ENCODE data around the gene RDX. TPM values are rescaled to one million over a fixed set of nuclear protein-coding genes. Genes with fewer than 3 reads are reported as not detected.
"Not testable (repeated sequence)": the region's sequence is repeated elsewhere in the genome, so short reads cannot be mapped to it uniquely, and the experiment has no call there.

Gene RDX
- total and polyA plus RNA-seq, 2 donors (not counting 1 experiment from before 2014, with no cell fraction given), result 4.4 to 34.8 TPM

GRCh38 chr11:110294509-110294908, 1.9 kb downstream of the RDX start:
- H3K79me2 ChIP-seq (ENCODE audit: control insufficient read depth, insufficient read depth, low read length), result peaks cover 30% of the 10 kb centered on the region
- H3K9ac ChIP-seq (ENCODE audit: low read length), result no peak overlapping the region
- WGBS (ENCODE audit: insufficient coverage), result 95% methylated on average over 3 of the region's 6 CpGs
- no peak for DNase-seq
- CTCF ChIA-PET, result no interaction called here
- H3K9me3 ChIP-seq (ENCODE audit: control extremely low read depth in 1 of 3, control insufficient read depth in 2 of 3, insufficient read depth in 1 of 3, low read length in 2 of 3), result no peaks in the 10 kb centered on the region
- no peak overlapping the region for H3K4me2 ChIP-seq (replicated peaks; ENCODE audit: low read depth, low read length, poor library complexity, severe bottlenecking)
- no peaks in the 10 kb centered on the region for H3K9me3 Mint-ChIP-seq (ENCODE audit: insufficient read depth)
- H2AFZ ChIP-seq (ENCODE audit: insufficient read depth, low read depth, low read length, poor library complexity, severe bottlenecking), result no peak overlapping the region
- TF ChIP-seq CTCF (IDR thresholded peaks at IDR 0.05), result no peak
- no peak for TF ChIP-seq EZH2 (IDR thresholded peaks at IDR 0.05; ENCODE audit: borderline replicate concordance, insufficient read depth, low read depth, low read length, poor library complexity, severe bottlenecking)
- POLR2A ChIA-PET, result no interaction called here
- no peak overlapping the region for H3K27ac Mint-ChIP-seq
- peaks cover 26% of the 10 kb centered on the region for H4K20me1 ChIP-seq (ENCODE audit: control insufficient read depth, insufficient read depth, low read length, poor library complexity, severe bottlenecking)
- no peak overlapping the region for H3K27ac ChIP-seq (ENCODE audit: low read length in 2 of 2)
- H3K4me3 ChIP-seq (ENCODE audit: control extremely low read depth in 1 of 5, extremely low read depth in 1 of 5, insufficient read depth in 1 of 5, low read depth in 2 of 5, low read length in 4 of 5), result no peak overlapping the region
- intact Hi-C loops (cut with micrococcal nuclease), result loop anchor here (10.0 kb wide), 1 partner anchor 1730 kb away; the partner anchor contains the start of gene DLAT
- peaks cover 8 to 12% of the 10 kb centered on the region in 2 donors for H3K4me1 ChIP-seq (ENCODE audit: control insufficient read depth in 2 of 2, insufficient read depth in 2 of 2, low read length in 2 of 2)
- H3K36me3 ChIP-seq (replicated peaks in 1 of 2; ENCODE audit: control extremely low read depth in 1 of 2, control insufficient read depth in 1 of 2, extremely low read depth in 1 of 2, insufficient read depth in 2 of 2, low read length in 1 of 2), result no peaks in the 10 kb centered on the region
- H3K4me3 Mint-ChIP-seq, result peak overlapping the region; percentile 59
- H3K27me3 Mint-ChIP-seq, result no peaks in the 10 kb centered on the region
- H3K27me3 ChIP-seq (replicated peaks in 1 of 4; ENCODE audit: control extremely low read depth in 1 of 4, control insufficient read depth in 3 of 4, insufficient read depth in 4 of 4, low read length in 3 of 4), result peaks cover 0 to 3% (median 0%) of the 10 kb centered on the region in 4 experiments
- peaks cover 24% of the 10 kb centered on the region for H3K4me1 Mint-ChIP-seq
- no peak for ATAC-seq (ENCODE audit: low read depth)

- intact Hi-C loops (cut with micrococcal nuclease), result loop anchor here (10.0 kb wide), 1 partner anchor 1731 kb away; the partner anchor contains the start of gene DLAT
- peaks cover 26% of the 10 kb centered on the region for H4K20me1 ChIP-seq (ENCODE audit: control insufficient read depth, insufficient read depth, low read length, poor library complexity, severe bottlenecking)
- Mint-ChIP-seq H3K4me1 (peaks cover 25% of the 10 kb centered on the region), H3K27ac (no peak overlapping the region), H3K4me3 (peak overlapping the region; percentile 19), H3K9me3 (ENCODE audit: insufficient read depth) (no peaks in the 10 kb centered on the region), H3K27me3 (no peaks in the 10 kb centered on the region)
- DNase-seq (no peak), ATAC-seq (ENCODE audit: low read depth) (no peak)
- H3K9ac ChIP-seq (ENCODE audit: low read length), result no peak overlapping the region
- no peak overlapping the region for H3K4me2 ChIP-seq (replicated peaks; ENCODE audit: low read depth, low read length, poor library complexity, severe bottlenecking)
- H3K4me3 ChIP-seq (ENCODE audit: control extremely low read depth in 1 of 5, extremely low read depth in 1 of 5, insufficient read depth in 1 of 5, low read depth in 2 of 5, low read length in 4 of 5), result no peak overlapping the region
- ChIA-PET CTCF (interaction anchor here (0.6 kb wide), 2 partner anchors 47 to 343 kb away, joined by 3 read pairs; no protein-coding TSS in a partner anchor), POLR2A (no interaction called here)
- peaks cover 41% of the 10 kb centered on the region for H3K79me2 ChIP-seq (ENCODE audit: control insufficient read depth, insufficient read depth, low read length)
- peaks cover 8 to 12% of the 10 kb centered on the region in 2 donors for H3K4me1 ChIP-seq (ENCODE audit: control insufficient read depth in 2 of 2, insufficient read depth in 2 of 2, low read length in 2 of 2)
- no peaks in the 10 kb centered on the region for H3K36me3 ChIP-seq (replicated peaks in 1 of 2; ENCODE audit: control extremely low read depth in 1 of 2, control insufficient read depth in 1 of 2, extremely low read depth in 1 of 2, insufficient read depth in 2 of 2, low read length in 1 of 2)
- H3K27ac ChIP-seq (ENCODE audit: low read length in 2 of 2), result no peak overlapping the region
- 42% methylated on average over 4 of the region's 4 CpGs for WGBS (ENCODE audit: insufficient coverage)
- peaks cover 0 to 3% (median 0%) of the 10 kb centered on the region in 4 experiments for H3K27me3 ChIP-seq (replicated peaks in 1 of 4; ENCODE audit: control extremely low read depth in 1 of 4, control insufficient read depth in 3 of 4, insufficient read depth in 4 of 4, low read length in 3 of 4)
- H3K9me3 ChIP-seq (ENCODE audit: control extremely low read depth in 1 of 3, control insufficient read depth in 2 of 3, insufficient read depth in 1 of 3, low read length in 2 of 3), result no peaks in the 10 kb centered on the region
- H2AFZ ChIP-seq (ENCODE audit: insufficient read depth, low read depth, low read length, poor library complexity, severe bottlenecking), result no peak overlapping the region
- TF ChIP-seq EZH2 (IDR thresholded peaks at IDR 0.05; ENCODE audit: borderline replicate concordance, insufficient read depth, low read depth, low read length, poor library complexity, severe bottlenecking) (no peak), CTCF (IDR thresholded peaks at IDR 0.05) (no peak)
These were observed 3.0 kb downstream of the RDX start for GRCh38 chr11:110293389-110293788.

GRCh38 chr11:110292146-110292545, 4.3 kb downstream of the RDX start:
- 93% methylated on average over 2 of the region's 4 CpGs for WGBS (ENCODE audit: insufficient coverage)
- H2AFZ ChIP-seq (ENCODE audit: insufficient read depth, low read depth, low read length, poor library complexity, severe bottlenecking); H3K27me3 Mint-ChIP-seq; H3K4me3 ChIP-seq (ENCODE audit: control extremely low read depth in 1 of 5, extremely low read depth in 1 of 5, insufficient read depth in 1 of 5, low read depth in 2 of 5, low read length in 4 of 5); H3K9me3 Mint-ChIP-seq (ENCODE audit: insufficient read depth); H3K27me3 ChIP-seq (replicated peaks in 1 of 4; ENCODE audit: control extremely low read depth in 1 of 4, control insufficient read depth in 3 of 4, insufficient read depth in 4 of 4, low read length in 3 of 4); H3K9me3 ChIP-seq (ENCODE audit: control extremely low read depth in 1 of 3, control insufficient read depth in 2 of 3, insufficient read depth in 1 of 3, low read length in 2 of 3); DNase-seq; H3K36me3 ChIP-seq (replicated peaks in 1 of 2; ENCODE audit: control extremely low read depth in 1 of 2, control insufficient read depth in 1 of 2, extremely low read depth in 1 of 2, insufficient read depth in 2 of 2, low read length in 1 of 2); H3K4me2 ChIP-seq (replicated peaks; ENCODE audit: low read depth, low read length, poor library complexity, severe bottlenecking); ATAC-seq (ENCODE audit: low read depth); CTCF ChIA-PET; H3K27ac ChIP-seq (ENCODE audit: low read length in 2 of 2); POLR2A ChIA-PET; H3K27ac Mint-ChIP-seq; H3K9ac ChIP-seq (ENCODE audit: low read length); H3K4me3 Mint-ChIP-seq: not testable (repeated sequence)
- H3K79me2 ChIP-seq (ENCODE audit: control insufficient read depth, insufficient read depth, low read length), result peaks cover 49% of the 10 kb centered on the region
- peaks cover 5 to 18% of the 10 kb centered on the region in 2 donors for H3K4me1 ChIP-seq (ENCODE audit: control insufficient read depth in 2 of 2, insufficient read depth in 2 of 2, low read length in 2 of 2)
- peaks cover 34% of the 10 kb centered on the region for H4K20me1 ChIP-seq (ENCODE audit: control insufficient read depth, insufficient read depth, low read length, poor library complexity, severe bottlenecking)
- intact Hi-C loops (cut with micrococcal nuclease), result loop anchor here (10.0 kb wide), 1 partner anchor 1733 kb away; the partner anchor contains the start of gene DLAT
- peaks cover 30% of the 10 kb centered on the region for H3K4me1 Mint-ChIP-seq
